RWPE1 (cell line): ENCODE results near the gene SPOCK3.

Experiments used
- CTCF ChIA-PET: fragments of 350-600 bp; sonication (Branson Sonifier 250); formaldehyde crosslinking; extraction: SDS; loops from one replicate; lab custom pipeline; 2021; lab: Yijun Ruan, JAX
- POLR2A ChIA-PET: fragments of 400-600 bp; formaldehyde crosslinking; extraction: SDS; loops from one replicate; lab custom pipeline; 2020; ENCODE audit warnings: antibody characterized with exemption; ENCODE audit not compliant: low non-redundant PET; lab: Yijun Ruan, JAX
- DNase-seq: peaks from one replicate; pipeline ENCODE4 v3.0.0; 2012; ENCODE audit warnings: low spot score
- H3K27ac ChIP-seq: fragments of 450-650 bp; 2 replicates; pipeline ENCODE4 v1.5.1; 2017
- TF ChIP-seq, protein P1 (sequence below): fragments of 450-650 bp; conservative IDR thresholded peaks from 2 replicates; pipeline ENCODE4 v1.5.1; 2017; ENCODE audit warnings: low read depth, mild to moderate bottlenecking

The SPOCK3 gene

DNA sequence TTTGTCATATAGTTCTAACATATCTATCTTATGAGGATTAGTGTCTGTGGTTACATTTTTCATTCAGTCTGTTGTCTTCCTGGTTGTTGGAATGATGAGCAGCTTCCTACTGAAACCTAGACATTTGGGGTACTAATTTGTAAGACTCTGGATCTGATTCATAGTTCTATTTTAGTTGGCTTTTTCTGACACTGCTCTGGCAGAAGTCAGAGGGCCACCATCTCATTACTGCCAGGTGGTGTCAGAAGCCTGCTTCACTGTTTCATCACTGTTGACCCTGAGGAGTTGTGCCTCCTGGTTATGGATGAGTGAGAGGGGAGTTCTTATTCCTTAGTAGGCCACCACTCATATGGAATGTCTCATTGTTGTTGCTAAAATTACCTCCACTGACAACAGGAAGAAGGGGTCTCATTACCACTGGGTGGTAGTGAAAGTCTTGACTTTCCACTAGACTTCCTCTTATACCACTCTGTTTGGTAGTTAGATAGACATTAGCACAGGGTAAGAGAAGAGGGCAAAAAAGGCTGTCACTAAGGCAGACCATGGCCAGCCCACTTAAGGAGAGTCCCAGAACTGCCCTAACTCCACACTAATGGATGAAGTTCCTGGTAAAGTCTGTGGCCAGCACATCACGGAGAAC lies 395.2 kb downstream of the SPOCK3 start:
- POLR2A ChIA-PET, result no interaction called here
- no peak overlapping the region for H3K27ac ChIP-seq
- TF ChIP-seq, protein P1, sequence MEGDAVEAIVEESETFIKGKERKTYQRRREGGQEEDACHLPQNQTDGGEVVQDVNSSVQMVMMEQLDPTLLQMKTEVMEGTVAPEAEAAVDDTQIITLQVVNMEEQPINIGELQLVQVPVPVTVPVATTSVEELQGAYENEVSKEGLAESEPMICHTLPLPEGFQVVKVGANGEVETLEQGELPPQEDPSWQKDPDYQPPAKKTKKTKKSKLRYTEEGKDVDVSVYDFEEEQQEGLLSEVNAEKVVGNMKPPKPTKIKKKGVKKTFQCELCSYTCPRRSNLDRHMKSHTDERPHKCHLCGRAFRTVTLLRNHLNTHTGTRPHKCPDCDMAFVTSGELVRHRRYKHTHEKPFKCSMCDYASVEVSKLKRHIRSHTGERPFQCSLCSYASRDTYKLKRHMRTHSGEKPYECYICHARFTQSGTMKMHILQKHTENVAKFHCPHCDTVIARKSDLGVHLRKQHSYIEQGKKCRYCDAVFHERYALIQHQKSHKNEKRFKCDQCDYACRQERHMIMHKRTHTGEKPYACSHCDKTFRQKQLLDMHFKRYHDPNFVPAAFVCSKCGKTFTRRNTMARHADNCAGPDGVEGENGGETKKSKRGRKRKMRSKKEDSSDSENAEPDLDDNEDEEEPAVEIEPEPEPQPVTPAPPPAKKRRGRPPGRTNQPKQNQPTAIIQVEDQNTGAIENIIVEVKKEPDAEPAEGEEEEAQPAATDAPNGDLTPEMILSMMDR, result no peak
- DNase-seq, result no peak
- CTCF ChIA-PET, result no interaction called here

GRCh38 chr4:166836865-166837264 lies 397.4 kb downstream of the SPOCK3 start:
- TF ChIP-seq, protein P1, result no peak
- CTCF ChIA-PET, result no interaction called here
- no peak overlapping the region for H3K27ac ChIP-seq
- POLR2A ChIA-PET, result no interaction called here
- no peak for DNase-seq

DNA sequence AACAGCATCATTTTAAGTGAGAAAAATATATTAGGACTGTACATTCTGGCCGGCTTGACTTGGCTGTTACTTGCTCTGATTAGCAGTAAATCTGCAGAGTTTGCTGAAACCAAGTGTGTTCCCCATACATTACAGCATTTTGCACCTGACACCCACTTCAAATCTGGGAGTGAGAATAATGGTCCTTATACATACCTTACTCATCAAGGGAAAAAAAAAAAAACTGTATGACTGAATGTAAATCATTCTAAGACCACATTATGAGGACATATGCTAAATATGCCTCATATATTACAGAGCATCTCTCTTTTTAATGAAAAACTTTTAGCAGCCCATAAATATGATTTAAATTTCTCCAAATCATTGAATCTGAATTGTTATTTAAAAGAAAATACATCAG lies 406.7 kb downstream of the SPOCK3 start:
- DNase-seq, result no peak
- H3K27ac ChIP-seq, result no peak overlapping the region
- TF ChIP-seq, protein P1, result no peak
- CTCF ChIA-PET, result no interaction called here
- POLR2A ChIA-PET, result no interaction called here

- POLR2A ChIA-PET, result no interaction called here
- no peak for DNase-seq
- CTCF ChIA-PET, result no interaction called here
These were observed 407.1 kb downstream of the SPOCK3 start for GRCh38 chr4:166827167-166827566.

DNA sequence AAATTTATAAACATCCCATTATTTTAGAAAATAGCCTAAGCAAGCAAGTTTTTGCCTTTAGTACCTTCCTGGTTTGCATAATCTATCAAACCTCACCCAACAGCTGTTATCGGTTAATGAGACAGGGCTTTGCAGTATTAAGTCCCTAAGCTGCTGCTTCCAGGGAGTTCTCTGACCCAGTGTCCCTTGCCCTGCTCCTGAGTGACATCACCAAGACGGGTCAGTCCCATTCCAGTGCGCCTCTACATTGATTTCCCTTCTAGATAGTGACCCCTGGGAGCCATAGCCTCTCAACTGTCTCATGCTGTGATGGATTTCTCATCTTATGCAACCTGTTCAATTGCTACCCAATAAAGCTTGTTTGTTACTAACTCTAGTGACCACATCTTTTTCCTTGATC lies 410.4 kb downstream of the SPOCK3 start:
- TF ChIP-seq, protein P1, result no peak
- CTCF ChIA-PET, result no interaction called here
- no peak overlapping the region for H3K27ac ChIP-seq
- no peak for DNase-seq
- POLR2A ChIA-PET, result no interaction called here

More at GRCh38 chr4:166827167-166827566, 407.1 kb downstream of the SPOCK3 start:
- TF ChIP-seq, protein P1, result no peak
- H3K27ac ChIP-seq, result no peak overlapping the region

DNA sequence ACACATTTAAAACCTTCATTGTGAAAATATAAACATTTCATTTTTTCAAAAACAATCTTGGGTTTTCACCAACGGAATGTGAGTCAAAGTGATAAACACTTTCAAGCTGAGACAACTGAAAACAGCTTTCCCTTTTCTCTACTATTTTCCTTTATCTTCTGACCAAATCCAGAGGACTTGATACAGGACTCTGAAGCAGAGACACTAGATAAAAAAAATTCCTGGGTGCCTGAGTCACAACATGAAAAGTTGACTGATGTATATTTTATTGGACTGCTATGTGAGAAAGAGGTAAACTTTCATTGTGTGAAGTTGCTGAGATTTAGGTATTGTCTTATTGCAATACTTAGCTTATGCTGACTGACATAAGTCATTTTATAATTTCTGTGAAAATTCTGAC lies 411.2 kb downstream of the SPOCK3 start:
- TF ChIP-seq, protein P1, result no peak
- DNase-seq, result no peak
- POLR2A ChIA-PET, result no interaction called here
- no peak overlapping the region for H3K27ac ChIP-seq
- CTCF ChIA-PET, result no interaction called here
